GM12878 (cell line): ENCODE data around the gene SERPINI1. TPM values are rescaled to one million over a fixed set of nuclear protein-coding genes. Genes with fewer than 3 reads are reported as not detected.

ENCODE experiments used
- ATAC-seq: fragments of 200-7000 bp; cut with Tn5 transposase; 3 replicates; pipeline ENCODE4 v1.9.1; 2020; ENCODE audit warnings: mild to moderate bottlenecking, moderate library complexity
- BruUV-seq: library from RNA; stranded (reverse); fragments of 400-500 nt; replicated peaks from 2 replicates; lab custom pipeline; 2021; lab: Mats Ljungman, UMichigan
- CTCF ChIA-PET: fragments of 300-600 bp; sonication (Branson Sonifier 250); formaldehyde crosslinking; extraction: SDS; loops from one replicate; lab custom pipeline; 2021; ENCODE audit warnings: inconsistent platforms; lab: Yijun Ruan, JAX
- POLR2A ChIA-PET: fragments of 350-600 bp; formaldehyde crosslinking; extraction: SDS; loops from one replicate; lab custom pipeline; 2021; ENCODE audit warnings: inconsistent platforms; lab: Charles Lee
- RAD21 ChIA-PET: fragments of 300-600 bp; sonication (Branson Sonifier 250); formaldehyde crosslinking; loops from one replicate; lab custom pipeline; 2023; ENCODE audit warnings: antibody characterized with exemption; ENCODE audit not compliant: unreplicated experiment; lab: Charles Lee
- SMC1A ChIA-PET: fragments of 300-600 bp; sonication (Branson Sonifier 250); formaldehyde crosslinking; loops from one replicate; lab custom pipeline; 2023; ENCODE audit not compliant: unreplicated experiment, uncharacterized antibody; lab: Charles Lee
- DNase-seq: peaks from one replicate; pipeline ENCODE4 v3.0.0-alpha.2; 2011; ENCODE audit warnings: low read depth, low spot score
- FAIRE-seq: peaks from 3 replicates; lab custom pipeline; 2011; peaks lifted over from hg19 to GRCh38; lab: Jason Lieb, UNC
- H2AFZ ChIP-seq: 2 replicates; pipeline ENCODE4 v1.6.0; 2011; ENCODE audit warnings: low read depth, low read length, control low read depth; ENCODE audit not compliant: control insufficient read depth
- H3K27ac ChIP-seq: 2 replicates; pipeline ENCODE4 v1.5.1; 2011; ENCODE audit warnings: control low read depth; ENCODE audit not compliant: control insufficient read depth, insufficient read depth
- H3K27me3 ChIP-seq, 2 experiments: replicated peaks in 1 of 2; 2 replicates each; pipeline versions ENCODE4 v1.6.0 to v1.6.1; 2011; ENCODE audit warnings: low read length in 1 of 2; ENCODE audit not compliant: control insufficient read depth in 2 of 2, insufficient read depth in 2 of 2
- H3K36me3 ChIP-seq, 2 experiments: 2 replicates each; pipeline ENCODE4 v1.5.1; 2011; ENCODE audit warnings: low read length in 1 of 2; ENCODE audit not compliant: control insufficient read depth in 2 of 2, insufficient read depth in 2 of 2
- H3K4me1 ChIP-seq: 2 replicates; pipeline ENCODE4 v1.6.1; 2011; ENCODE audit warnings: mild to moderate bottlenecking, low read length, moderate library complexity, mixed read lengths; ENCODE audit not compliant: control insufficient read depth, insufficient read depth
- H3K4me2 ChIP-seq: 2 replicates; pipeline ENCODE4 v1.6.0; 2011; ENCODE audit warnings: control low read depth; ENCODE audit not compliant: control insufficient read depth, insufficient read depth
- H3K4me3 ChIP-seq: fragments of 200-600 bp; sonication (generic); 2 replicates; pipeline ENCODE4 v1.5.1; 2016
- H3K79me2 ChIP-seq: 2 replicates; pipeline ENCODE4 v1.6.0; 2011; ENCODE audit warnings: low read length; ENCODE audit not compliant: control insufficient read depth, insufficient read depth
- H3K9ac ChIP-seq: 2 replicates; pipeline ENCODE4 v1.8.0; 2011; ENCODE audit warnings: low read length, control low read depth, mixed read lengths; ENCODE audit not compliant: control insufficient read depth, insufficient read depth
- H3K9me3 ChIP-seq: replicated peaks from 3 replicates; pipeline ENCODE4 v1.5.1; 2011; ENCODE audit warnings: mild to moderate bottlenecking, low read length; ENCODE audit not compliant: control insufficient read depth, insufficient read depth
- H4K20me1 ChIP-seq: 2 replicates; pipeline ENCODE4 v1.6.0; 2011; ENCODE audit not compliant: control insufficient read depth, insufficient read depth
- BCL11A ChIP-seq: IDR thresholded peaks from 2 replicates; pipeline ENCODE4 v1.6.1; 2011; ENCODE audit warnings: low read depth, low read length
- CBX3 ChIP-seq: fragments of 200-600 bp; sonication (generic); IDR thresholded peaks from 2 replicates; pipeline ENCODE4 v1.6.1; 2016; ENCODE audit warnings: low read depth, borderline replicate concordance
- HSF1 ChIP-seq: fragments of 150-350 bp; IDR thresholded peaks from 2 replicates; pipeline ENCODE4 v1.6.1; 2014; ENCODE audit warnings: mild to moderate bottlenecking, low read depth, low read length
- MLLT1 ChIP-seq: fragments of 450-650 bp; IDR thresholded peaks from 2 replicates; pipeline ENCODE4 v1.6.1; 2016; ENCODE audit warnings: mild to moderate bottlenecking
- NFIC ChIP-seq: IDR thresholded peaks from 2 replicates; pipeline ENCODE4 v1.6.1; 2012; ENCODE audit warnings: low read depth, mild to moderate bottlenecking, inconsistent platforms, low read length, moderate library complexity
- NFYB ChIP-seq: IDR thresholded peaks from 2 replicates; pipeline ENCODE4 v1.6.1; 2011; ENCODE audit warnings: low read depth, mild to moderate bottlenecking, low read length, improper control_type of control experiment, moderate library complexity; ENCODE audit not compliant: insufficient read depth
- NR2C1 ChIP-seq: fragments of 450-650 bp; IDR thresholded peaks from 2 replicates; pipeline ENCODE4 v1.6.1; 2017; ENCODE audit warnings: antibody characterized with exemption, mild to moderate bottlenecking, moderate library complexity
- PML ChIP-seq: IDR thresholded peaks from 2 replicates; pipeline ENCODE4 v1.6.1; 2012; ENCODE audit warnings: low read length, inconsistent platforms
- POLR2AphosphoS2 ChIP-seq: IDR thresholded peaks from 2 replicates; pipeline ENCODE4 v1.6.1; 2011; ENCODE audit warnings: low read depth, mild to moderate bottlenecking, low read length, improper control_type of control experiment, moderate library complexity
- RBBP5 ChIP-seq: fragments of 200-600 bp; sonication (generic); conservative IDR thresholded peaks from 2 replicates; pipeline ENCODE4 v1.6.1; 2016
- SPI1 ChIP-seq: IDR thresholded peaks from 2 replicates; pipeline ENCODE4 v1.6.1; 2011; ENCODE audit warnings: low read depth, mild to moderate bottlenecking, low read length, moderate library complexity, borderline replicate concordance; ENCODE audit not compliant: insufficient read depth
- SREBF2 ChIP-seq: IDR thresholded peaks from 2 replicates; pipeline ENCODE4 v1.6.1; 2012; ENCODE audit warnings: mild to moderate bottlenecking, low read length
- ZNF207 ChIP-seq: fragments of 450-650 bp; IDR thresholded peaks from 2 replicates; pipeline ENCODE4 v1.6.1; 2014; ENCODE audit warnings: antibody characterized with exemption, mild to moderate bottlenecking, borderline replicate concordance
- WGBS: methylation state at CpG from one replicate; pipeline ENCODE4 v1.1.6; 2016; ENCODE audit warnings: low lambda C conversion rate; ENCODE audit not compliant: insufficient replicate concordance, insufficient coverage; ENCODE audit errors: missing lambda C conversion rate; 5-methylcytosine and 5-hydroxymethylcytosine counted together
- in situ Hi-C: fragments of 300-500 bp; cut with MboI; formaldehyde crosslinking; loops from 9 replicates; pipeline ENCODE4 v1.14.3; 2018; ENCODE audit warnings: mixed read lengths
- intact Hi-C: fragments of 100-400 bp; cut with micrococcal nuclease; formaldehyde crosslinking; loops from one replicate; pipeline ENCODE4 v1.14.2; 2022; ENCODE audit not compliant: unreplicated experiment
- polyA plus RNA-seq, 11 experiments: library from polyadenylated mRNA; depleted of rRNA in 4 of 11; unstranded in 6 of 11; stranded (reverse) in 5 of 11; fragments of >200 nt; fragmentation: Nextera tagmentation in 4 of 11; fragmentation: Illumina TruSeq in 1 of 11; extraction: Ambion mirVana in 4 of 11; extraction: Trizol in 1 of 11; gene quantifications; 1 replicate in 1 of 11; 2 replicates in 10 of 11; pipeline versions ENCODE4 v1.2.1 to v1.2.3, GENCODE V29; 2011 to 2016; ENCODE audit warnings: inconsistent platforms in 2 of 11, missing spikeins in 2 of 11, low read depth in 1 of 11
- total RNA-seq, 4 experiments: library from RNA; depleted of rRNA in 3 of 4; stranded (reverse); fragments of >200 nt in 3 of 4; fragmentation: Illumina TruSeq in 1 of 4; extraction: Trizol in 1 of 4; gene quantifications; 2 replicates each; pipeline versions ENCODE4 v1.2.1 to v1.2.3, GENCODE V29; 2013 to 2021
- TF ChIP-seq, protein P1 (sequence below): IDR thresholded peaks from 2 replicates; pipeline ENCODE4 v1.6.1; 2012; ENCODE audit warnings: mild to moderate bottlenecking, low read depth, low read length

SERPINI1 gene
- total and polyA plus RNA-seq, 10 of the 15 experiments (the other 5 are each of a cell fraction or from before 2014, with no cell fraction given) = 1.5 to 7.6 (median 3.6) TPM

GRCh38 chr3:167714871-167715270 lies 20.6 kb upstream of the SERPINI1 start (continued):
- no peak for TF ChIP-seq NR2C1
- no peak for TF ChIP-seq PML
- TF ChIP-seq SREBF2 = no peak
- TF ChIP-seq NFIC = no peak
- no peak for TF ChIP-seq POLR2AphosphoS2

- intact Hi-C loops (no loop called here), in situ Hi-C loops (no loop called here)
- SMC1A ChIA-PET = interaction anchor here (1.8 to 2.3 kb wide), 2 partner anchors 10 to 18 kb away, joined by 5 to 6 read pairs; no protein-coding TSS in a partner anchor
- RAD21 ChIA-PET = no interaction called here
- Histone ChIP-seq H3K4me2 (no peak overlapping the region), H2AFZ (no peak overlapping the region), H3K9ac (no peak overlapping the region), H3K27ac (no peak overlapping the region), H4K20me1 (0 out of 2 replicates have a peak, but pooled peaks cover 3% of the 10 kb centered on the region), H3K4me3 (no peak overlapping the region), H3K4me1 (no peaks in the 10 kb centered on the region), H3K9me3 (no peaks in the 10 kb centered on the region), H3K79me2 (peaks cover 36% of the 10 kb centered on the region), H3K36me3 (peaks cover 3 to 11% of the 10 kb centered on the region in 2 experiments; a peak in 3 of 4 replicates)
- no peak for DNase-seq
- no peak for ATAC-seq
- BruUV-seq = no TSS peak
- TF ChIP-seq RBBP5 = no peak
- TF ChIP-seq NFYB = no peak
- no peak for TF ChIP-seq HSF1
- TF ChIP-seq CBX3 = no peak
- TF ChIP-seq BCL11A = no peak
- TF ChIP-seq, protein P1, sequence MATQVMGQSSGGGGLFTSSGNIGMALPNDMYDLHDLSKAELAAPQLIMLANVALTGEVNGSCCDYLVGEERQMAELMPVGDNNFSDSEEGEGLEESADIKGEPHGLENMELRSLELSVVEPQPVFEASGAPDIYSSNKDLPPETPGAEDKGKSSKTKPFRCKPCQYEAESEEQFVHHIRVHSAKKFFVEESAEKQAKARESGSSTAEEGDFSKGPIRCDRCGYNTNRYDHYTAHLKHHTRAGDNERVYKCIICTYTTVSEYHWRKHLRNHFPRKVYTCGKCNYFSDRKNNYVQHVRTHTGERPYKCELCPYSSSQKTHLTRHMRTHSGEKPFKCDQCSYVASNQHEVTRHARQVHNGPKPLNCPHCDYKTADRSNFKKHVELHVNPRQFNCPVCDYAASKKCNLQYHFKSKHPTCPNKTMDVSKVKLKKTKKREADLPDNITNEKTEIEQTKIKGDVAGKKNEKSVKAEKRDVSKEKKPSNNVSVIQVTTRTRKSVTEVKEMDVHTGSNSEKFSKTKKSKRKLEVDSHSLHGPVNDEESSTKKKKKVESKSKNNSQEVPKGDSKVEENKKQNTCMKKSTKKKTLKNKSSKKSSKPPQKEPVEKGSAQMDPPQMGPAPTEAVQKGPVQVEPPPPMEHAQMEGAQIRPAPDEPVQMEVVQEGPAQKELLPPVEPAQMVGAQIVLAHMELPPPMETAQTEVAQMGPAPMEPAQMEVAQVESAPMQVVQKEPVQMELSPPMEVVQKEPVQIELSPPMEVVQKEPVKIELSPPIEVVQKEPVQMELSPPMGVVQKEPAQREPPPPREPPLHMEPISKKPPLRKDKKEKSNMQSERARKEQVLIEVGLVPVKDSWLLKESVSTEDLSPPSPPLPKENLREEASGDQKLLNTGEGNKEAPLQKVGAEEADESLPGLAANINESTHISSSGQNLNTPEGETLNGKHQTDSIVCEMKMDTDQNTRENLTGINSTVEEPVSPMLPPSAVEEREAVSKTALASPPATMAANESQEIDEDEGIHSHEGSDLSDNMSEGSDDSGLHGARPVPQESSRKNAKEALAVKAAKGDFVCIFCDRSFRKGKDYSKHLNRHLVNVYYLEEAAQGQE = no peak
- TF ChIP-seq SPI1 = no peak
- TF ChIP-seq ZNF207 = no peak
- TF ChIP-seq MLLT1 = no peak
- TF ChIP-seq, all 136 proteins: peak for 0
- 100% methylated on average over 2 of the region's 2 CpGs for WGBS
- no peaks in the 10 kb centered on the region for H3K27me3 ChIP-seq
- CTCF ChIA-PET = interaction anchor here (0.7 kb wide), 1 partner anchor 24 kb away, joined by 3 read pairs; no protein-coding TSS in a partner anchor
- POLR2A ChIA-PET = interaction anchor here (1.1 kb wide), 1 partner anchor 19 kb away, joined by 3 read pairs; the partner anchor contains the start of gene SERPINI1
- FAIRE-seq = no peak
Measured at GRCh38 chr3:167716920-167717319, 18.6 kb upstream of the SERPINI1 start.
